GM12891 (cell line): Measurements from ENCODE around the gene DLGAP4.

Source experiments
- POLR2A ChIP-seq: IDR thresholded peaks from 2 replicates; pipeline ENCODE4 v1.6.1; 2011; ENCODE audit warnings: low read depth, low read length, control low read depth
- POLR2AphosphoS5 ChIP-seq: IDR thresholded peaks from 2 replicates; pipeline ENCODE4 v1.6.1; 2011; ENCODE audit warnings: low read depth, low read length, control low read depth

- TF ChIP-seq POLR2A (no peak), POLR2AphosphoS5 (no peak)
Observed at GRCh38 chr20:36360429-36360828, 54.3 kb downstream of the DLGAP4 start.
